ENCODE results near the gene RPL35A.
"Not testable (repeated sequence)": the region's sequence is repeated elsewhere in the genome, so short reads cannot be mapped to it uniquely, and the experiment has no call there.

RPL35A gene

GRCh38 chr3:197949778-197950676 lies at the start of gene RPL35A:
TSS of gene RPL35A (plus strand) at chr3:197950190. CDS start at chr3:197950968, 778 bp downstream.
- DNase-seq: peak; percentile 80

- DNase-seq: no peak
Measured at GRCh38 chr3:197901626-197902025, 48.4 kb upstream of the RPL35A start.

GRCh38 chr3:197906023-197906849 lies 43.8 kb upstream of the RPL35A start:
- DNase-seq: peak; percentile 44

- DNase-seq: no peak
Measured at GRCh38 chr3:197906850-197907187, 43.2 kb upstream of the RPL35A start.

GRCh38 chr3:197907196-197907595 lies 42.8 kb upstream of the RPL35A start:
- no peak for DNase-seq

- DNase-seq: not testable (repeated sequence)
Measured at GRCh38 chr3:197908550-197908949, 41.4 kb upstream of the RPL35A start.

GRCh38 chr3:197908957-197909701 lies 40.9 kb upstream of the RPL35A start:
- DNase-seq: no peak

- DNase-seq: no peak
Measured at GRCh38 chr3:197912741-197913476, 37.1 kb upstream of the RPL35A start.

GRCh38 chr3:197913641-197914380 lies 36.2 kb upstream of the RPL35A start:
- DNase-seq: no peak

- not testable (repeated sequence) for DNase-seq
Measured at GRCh38 chr3:197921429-197922275, 28.3 kb upstream of the RPL35A start.

GRCh38 chr3:197926418-197926817 lies 23.6 kb upstream of the RPL35A start:
- no peak for DNase-seq

GRCh38 chr3:197927578-197927977 lies 22.4 kb upstream of the RPL35A start:
- not testable (repeated sequence) for DNase-seq

GRCh38 chr3:197936819-197937384 lies 13.1 kb upstream of the RPL35A start:
- DNase-seq: no peak

GRCh38 chr3:197940745-197941384 lies 9.1 kb upstream of the RPL35A start:
- no peak for DNase-seq

GRCh38 chr3:197942956-197943556 lies 6.9 kb upstream of the RPL35A start:
- DNase-seq: peak; percentile 20

GRCh38 chr3:197949191-197949777 lies 706 bp upstream of the RPL35A start:
- DNase-seq: no peak

- DNase-seq: no peak
Measured at GRCh38 chr3:197950677-197951061, 679 bp downstream of the RPL35A start.

GRCh38 chr3:197951392-197951990 lies 1.5 kb downstream of the RPL35A start:
- DNase-seq: no peak

GRCh38 chr3:197952440-197952839 lies 2.5 kb downstream of the RPL35A start:
- DNase-seq: no peak
